ENCODE results near the gene PRDM16.

PRDM16 gene

GRCh38 chr1:3217181-3217641, 148.2 kb downstream of the PRDM16 start:
- no peak for DNase-seq

GRCh38 chr1:3217979-3218679, 149.1 kb downstream of the PRDM16 start:
- DNase-seq, result no peak

- DNase-seq, result peak; percentile 15
These were observed 150.2 kb downstream of the PRDM16 start for GRCh38 chr1:3219005-3219790.

GRCh38 chr1:3219791-3220467, 150.9 kb downstream of the PRDM16 start:
- DNase-seq, result no peak

- no peak for DNase-seq
These were observed 152.4 kb downstream of the PRDM16 start for GRCh38 chr1:3221112-3222041.

- no peak for DNase-seq
These were observed 153.2 kb downstream of the PRDM16 start for GRCh38 chr1:3222042-3222692.

GRCh38 chr1:3225661-3226060, 156.7 kb downstream of the PRDM16 start:
- no peak for DNase-seq

- DNase-seq, result no peak
These were observed 157.2 kb downstream of the PRDM16 start for GRCh38 chr1:3226191-3226590.

- DNase-seq, result no peak
These were observed 157.8 kb downstream of the PRDM16 start for GRCh38 chr1:3226701-3227350.

- DNase-seq, result no peak
These were observed 158.3 kb downstream of the PRDM16 start for GRCh38 chr1:3227351-3227704.

GRCh38 chr1:3227893-3228292, 158.9 kb downstream of the PRDM16 start:
- DNase-seq, result no peak

GRCh38 chr1:3229081-3229725, 160.2 kb downstream of the PRDM16 start:
- no peak for DNase-seq

- DNase-seq, result no peak
These were observed 161.6 kb downstream of the PRDM16 start for GRCh38 chr1:3230553-3230952.

GRCh38 chr1:3231245-3231644, 162.2 kb downstream of the PRDM16 start:
- no peak for DNase-seq

GRCh38 chr1:3231826-3232225, 162.8 kb downstream of the PRDM16 start:
- no peak for DNase-seq

- DNase-seq, result no peak
These were observed 164.0 kb downstream of the PRDM16 start for GRCh38 chr1:3233031-3233430.

GRCh38 chr1:3233551-3233950, 164.5 kb downstream of the PRDM16 start:
- DNase-seq, result no peak

GRCh38 chr1:3234281-3234680, 165.3 kb downstream of the PRDM16 start:
- no peak for DNase-seq

GRCh38 chr1:3234956-3235355, 166.0 kb downstream of the PRDM16 start:
- DNase-seq, result no peak

- DNase-seq, result no peak
These were observed 166.5 kb downstream of the PRDM16 start for GRCh38 chr1:3235496-3235895.

- DNase-seq, result no peak
These were observed 167.4 kb downstream of the PRDM16 start for GRCh38 chr1:3236361-3236760.

Measured in DMS53 (cell line).